WTC11 (cell line): ENCODE results near the gene ERCC6. TPM values are rescaled to one million over a fixed set of nuclear protein-coding genes. Genes with fewer than 3 reads are reported as not detected.

Experiments used
- ATAC-seq: fragments of 200-7000 bp; cut with Tn5 transposase; 2 replicates; pipeline ENCODE4 v1.10.0; 2021; ENCODE audit warnings: mild to moderate bottlenecking, moderate library complexity
- CTCF ChIA-PET: fragments of 300-600 bp; sonication (Branson Sonifier 250); formaldehyde crosslinking; loops from one replicate; lab custom pipeline; 2021; ENCODE audit warnings: antibody characterized with exemption; lab: Charles Lee
- POLR2A ChIA-PET: fragments of 350-600 bp; sonication (Branson Sonifier 250); formaldehyde crosslinking; loops from one replicate; lab custom pipeline; 2021; ENCODE audit warnings: antibody characterized with exemption; lab: Charles Lee
- DNase-seq: peaks from one replicate; pipeline ENCODE4 v3.0.0; 2021; ENCODE audit warnings: low spot score
- H3K27ac Mint-ChIP-seq: 2 replicates; pipeline ENCODE4 v1.8.0; 2021; ENCODE audit warnings: mixed read lengths
- H3K27me3 Mint-ChIP-seq: 2 replicates; pipeline ENCODE4 v1.8.0; 2021; ENCODE audit warnings: low read depth, mild to moderate bottlenecking, moderate library complexity, mixed read lengths
- H3K36me3 Mint-ChIP-seq: 2 replicates; pipeline ENCODE4 v1.8.0; 2021; ENCODE audit warnings: mixed read lengths
- H3K4me1 Mint-ChIP-seq: 2 replicates; pipeline ENCODE4 v1.8.0; 2022; ENCODE audit warnings: mixed read lengths
- H3K4me3 Mint-ChIP-seq: 2 replicates; pipeline ENCODE4 v1.8.0; 2021; ENCODE audit warnings: mild to moderate bottlenecking, moderate library complexity, mixed read lengths
- H3K9me3 Mint-ChIP-seq: 2 replicates; pipeline ENCODE4 v1.8.0; 2021; ENCODE audit warnings: mixed read lengths
- AR ChIP-seq: fragments of 250-450 bp; sonication (Bioruptor Pico); IDR thresholded peaks from 2 replicates; pipeline ENCODE4 v1.9.0; 2021; ENCODE audit warnings: mild to moderate bottlenecking
- CBFB ChIP-seq: sonication (generic); formaldehyde crosslinking; IDR thresholded peaks from 2 replicates; pipeline ENCODE4 v1.8.1; 2022; ENCODE audit warnings: mild to moderate bottlenecking, low read depth, missing genetic modification reagents
- CDX4 ChIP-seq: fragments of 250-450 bp; sonication (Bioruptor Pico); IDR thresholded peaks from 2 replicates; pipeline ENCODE4 v1.9.0; 2021; ENCODE audit warnings: moderate library complexity, mild to moderate bottlenecking, inconsistent platforms, borderline replicate concordance
- FOXP1 ChIP-seq: sonication (generic); formaldehyde crosslinking; IDR thresholded peaks from 2 replicates; pipeline ENCODE4 v1.8.0; 2022; ENCODE audit warnings: missing genetic modification reagents, mild to moderate bottlenecking, moderate library complexity, borderline replicate concordance
- GRHL2 ChIP-seq: fragments of 250-450 bp; sonication (Bioruptor Pico); IDR thresholded peaks from 2 replicates; pipeline ENCODE4 v1.8.0; 2022; ENCODE audit warnings: mild to moderate bottlenecking, moderate library complexity; ENCODE audit not compliant: insufficient replicate concordance, severe bottlenecking
- HMGA2 ChIP-seq: fragments of 250-450 bp; sonication (Bioruptor Pico); IDR thresholded peaks from 2 replicates; pipeline ENCODE4 v1.4.0; 2021; ENCODE audit warnings: mild to moderate bottlenecking, moderate library complexity
- IRF1 ChIP-seq: sonication (generic); formaldehyde crosslinking; IDR thresholded peaks from 2 replicates; pipeline ENCODE4 v1.8.0; 2023; ENCODE audit warnings: missing genetic modification reagents
- IRF2 ChIP-seq: sonication (generic); formaldehyde crosslinking; IDR thresholded peaks from 2 replicates; pipeline ENCODE4 v1.8.0; 2022; ENCODE audit warnings: low read depth, missing genetic modification reagents, borderline replicate concordance
- NFYB ChIP-seq: sonication (generic); formaldehyde crosslinking; conservative IDR thresholded peaks from 2 replicates; pipeline ENCODE4 v1.8.0; 2022; ENCODE audit warnings: low read depth, missing genetic modification reagents
- OVOL2 ChIP-seq: fragments of 250-450 bp; sonication (Bioruptor Pico); IDR thresholded peaks from 2 replicates; pipeline ENCODE4 v1.9.0; 2021; ENCODE audit warnings: mild to moderate bottlenecking, borderline replicate concordance
- RELA ChIP-seq: sonication (generic); formaldehyde crosslinking; IDR thresholded peaks from 2 replicates; pipeline ENCODE4 v1.8.1; 2022; ENCODE audit warnings: missing genetic modification reagents, mild to moderate bottlenecking, borderline replicate concordance
- RORB ChIP-seq: fragments of 250-450 bp; sonication (Bioruptor Pico); IDR thresholded peaks from 2 replicates; pipeline ENCODE4 v1.9.0; 2021; ENCODE audit warnings: mild to moderate bottlenecking
- SMAD3 ChIP-seq: sonication (generic); formaldehyde crosslinking; IDR thresholded peaks from 2 replicates; pipeline ENCODE4 v1.8.0; 2022; ENCODE audit warnings: missing genetic modification reagents, mild to moderate bottlenecking, borderline replicate concordance
- SMAD4 ChIP-seq: sonication (generic); formaldehyde crosslinking; IDR thresholded peaks from 2 replicates; pipeline ENCODE4 v1.8.0; 2022; ENCODE audit warnings: mild to moderate bottlenecking, missing genetic modification reagents
- SOX15 ChIP-seq: fragments of 250-450 bp; sonication (Bioruptor Pico); IDR thresholded peaks from 2 replicates; pipeline ENCODE4 v1.9.0; 2021; ENCODE audit warnings: mild to moderate bottlenecking
- TEAD1 ChIP-seq: sonication (generic); formaldehyde crosslinking; IDR thresholded peaks from 2 replicates; pipeline ENCODE4 v1.8.0; 2022; ENCODE audit warnings: mild to moderate bottlenecking, missing genetic modification reagents
- TP53 ChIP-seq: sonication (generic); formaldehyde crosslinking; IDR thresholded peaks from 2 replicates; pipeline ENCODE4 v1.8.1; 2023; ENCODE audit warnings: mild to moderate bottlenecking, missing genetic modification reagents
- USF1 ChIP-seq: sonication (generic); formaldehyde crosslinking; IDR thresholded peaks from 2 replicates; pipeline ENCODE4 v1.8.0; 2022; ENCODE audit warnings: mild to moderate bottlenecking, missing genetic modification reagents
- ZNF138 ChIP-seq: sonication (generic); formaldehyde crosslinking; conservative IDR thresholded peaks from 2 replicates; pipeline ENCODE4 v1.8.1; 2022; ENCODE audit warnings: mild to moderate bottlenecking, moderate library complexity, missing genetic modification reagents
- ZNF396 ChIP-seq: fragments of 250-450 bp; sonication (Bioruptor Pico); IDR thresholded peaks from 2 replicates; pipeline ENCODE4 v1.8.0; 2021; ENCODE audit warnings: mild to moderate bottlenecking, moderate library complexity, borderline replicate concordance
- ZNF423 ChIP-seq: fragments of 250-450 bp; sonication (Bioruptor Pico); IDR thresholded peaks from 2 replicates; pipeline ENCODE4 v2.1.2; 2022; ENCODE audit warnings: mild to moderate bottlenecking, moderate library complexity
- ZNF512 ChIP-seq: sonication (generic); formaldehyde crosslinking; IDR thresholded peaks from 2 replicates; pipeline ENCODE4 v1.8.1; 2022; ENCODE audit warnings: missing genetic modification reagents, borderline replicate concordance
- ZNF532 ChIP-seq: fragments of 250-450 bp; sonication (Bioruptor Pico); IDR thresholded peaks from 2 replicates; pipeline ENCODE4 v1.9.0; 2021; ENCODE audit warnings: mild to moderate bottlenecking, borderline replicate concordance
- total RNA-seq: library from RNA; stranded (reverse); gene quantifications from 3 replicates; pipeline ENCODE4 v1.2.3, GENCODE V29; 2021
- TF ChIP-seq, protein P1 (sequence below): fragments of 250-450 bp; sonication (Bioruptor Pico); IDR thresholded peaks from 2 replicates; pipeline ENCODE4 v1.8.0; 2021; ENCODE audit warnings: mild to moderate bottlenecking

Gene ERCC6
- total RNA-seq, 1 experiment from 2014 or later: 10.9 TPM

DNA sequence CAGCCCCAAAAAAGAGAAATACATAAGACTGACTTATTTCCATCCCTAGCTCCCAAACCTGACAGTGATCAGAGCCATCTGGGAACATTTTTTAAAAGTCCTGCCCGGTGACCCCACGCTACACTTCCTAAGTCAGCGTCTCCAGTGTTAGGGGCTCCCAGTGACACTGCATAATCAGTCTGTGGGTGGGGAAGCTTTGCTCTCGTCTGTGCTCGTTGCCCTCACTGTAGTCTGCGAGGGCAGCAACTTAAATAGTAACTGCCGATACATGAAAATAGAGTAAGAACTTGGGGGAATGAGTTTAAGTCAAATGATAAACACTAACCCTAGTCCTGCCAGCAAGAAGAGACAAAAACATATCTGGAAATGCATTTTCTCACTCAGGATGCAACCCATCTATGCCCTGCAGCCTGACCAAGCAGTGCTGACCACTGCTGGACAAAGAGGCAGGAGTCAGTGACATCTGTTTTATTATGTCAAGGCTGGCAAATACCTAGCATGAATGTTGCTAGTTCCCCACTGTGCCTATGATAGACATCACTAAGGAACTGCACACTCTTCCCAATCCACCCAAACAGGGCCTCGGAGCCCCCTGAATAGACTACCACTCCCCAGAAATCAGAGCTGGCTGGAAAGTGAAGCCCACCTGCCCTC lies 18.7 kb downstream of the ERCC6 start:
- H3K9me3 Mint-ChIP-seq: no peaks in the 10 kb centered on the region
- H3K4me1 Mint-ChIP-seq: peaks cover 22% of the 10 kb centered on the region
- H3K36me3 Mint-ChIP-seq: peaks cover 15% of the 10 kb centered on the region; the same call in 1 of the 2 replicates
- H3K27me3 Mint-ChIP-seq: no peaks in the 10 kb centered on the region
- no peak overlapping the region for H3K4me3 Mint-ChIP-seq
- POLR2A ChIA-PET: no interaction called here
- TF ChIP-seq OVOL2 (CRISPR knock-in tag): no peak
- no peak for TF ChIP-seq RELA
- TF ChIP-seq CDX4 (CRISPR knock-in tag): no peak
- no peak for TF ChIP-seq SMAD4
- no peak for TF ChIP-seq HMGA2 (CRISPR knock-in tag)
- TF ChIP-seq ZNF396 (CRISPR knock-in tag): no peak
- no peak for TF ChIP-seq FOXP1
- no peak for TF ChIP-seq RORB (CRISPR knock-in tag)
- TF ChIP-seq NFYB: no peak
- TF ChIP-seq ZNF532 (CRISPR knock-in tag): no peak
- TF ChIP-seq CBFB (CRISPR knock-in tag): no peak
- no peak for TF ChIP-seq SMAD3 (CRISPR knock-in tag)
- TF ChIP-seq TEAD1: no peak
- TF ChIP-seq, all 79 proteins: peak for 0
- ATAC-seq: no peak
- CTCF ChIA-PET: interaction anchor here (1.1 to 3.3 kb wide), 7 partner anchors 12 to 862 kb away, joined by 3 to 70 read pairs (median 5); partner anchors contain the start of gene ERCC6
- DNase-seq: no peak
- H3K27ac Mint-ChIP-seq: no peak overlapping the region

DNA sequence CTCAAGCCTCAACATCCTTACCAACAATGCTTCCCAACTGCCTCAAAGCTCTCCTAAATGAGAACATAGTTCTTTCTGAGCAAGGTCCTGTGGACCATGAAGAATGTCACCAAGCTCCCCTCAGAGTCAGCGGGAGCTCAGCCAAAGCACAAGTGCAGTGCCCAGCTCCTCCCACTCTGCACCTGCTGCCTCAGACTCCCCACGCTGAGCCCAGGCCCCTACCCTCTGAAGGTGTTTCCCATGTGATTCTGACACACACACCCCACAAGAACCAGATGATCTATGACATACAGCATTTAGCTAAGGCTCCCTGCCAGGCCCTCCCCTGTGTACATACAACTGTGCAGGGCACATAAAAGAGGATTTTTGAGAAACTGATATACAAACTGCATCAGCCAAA lies 19.2 kb downstream of the ERCC6 start:
- ChIA-PET CTCF (interaction anchor here (0.6 to 3.3 kb wide), 23 partner anchors 8 to 863 kb away, joined by 3 to 70 read pairs (median 4); partner anchors contain the start of gene ERCC6), POLR2A (no interaction called here)
- H3K4me1 Mint-ChIP-seq: peaks cover 22% of the 10 kb centered on the region
- H3K36me3 Mint-ChIP-seq: peaks cover 12% of the 10 kb centered on the region; the same call in 1 of the 2 replicates
- DNase-seq (no peak), ATAC-seq (no peak)
- no peak overlapping the region for H3K27ac Mint-ChIP-seq
- no peaks in the 10 kb centered on the region for H3K9me3 Mint-ChIP-seq
- no peak overlapping the region for H3K4me3 Mint-ChIP-seq
- H3K27me3 Mint-ChIP-seq: no peaks in the 10 kb centered on the region
- no peak for TF ChIP-seq GRHL2 (CRISPR knock-in tag)
- no peak for TF ChIP-seq ZNF396 (CRISPR knock-in tag)
- TF ChIP-seq TP53 (CRISPR knock-in tag): no peak
- TF ChIP-seq, protein P1, sequence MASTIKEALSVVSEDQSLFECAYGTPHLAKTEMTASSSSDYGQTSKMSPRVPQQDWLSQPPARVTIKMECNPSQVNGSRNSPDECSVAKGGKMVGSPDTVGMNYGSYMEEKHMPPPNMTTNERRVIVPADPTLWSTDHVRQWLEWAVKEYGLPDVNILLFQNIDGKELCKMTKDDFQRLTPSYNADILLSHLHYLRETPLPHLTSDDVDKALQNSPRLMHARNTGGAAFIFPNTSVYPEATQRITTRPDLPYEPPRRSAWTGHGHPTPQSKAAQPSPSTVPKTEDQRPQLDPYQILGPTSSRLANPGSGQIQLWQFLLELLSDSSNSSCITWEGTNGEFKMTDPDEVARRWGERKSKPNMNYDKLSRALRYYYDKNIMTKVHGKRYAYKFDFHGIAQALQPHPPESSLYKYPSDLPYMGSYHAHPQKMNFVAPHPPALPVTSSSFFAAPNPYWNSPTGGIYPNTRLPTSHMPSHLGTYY: no peak
- no peak for TF ChIP-seq IRF1 (CRISPR knock-in tag)
- TF ChIP-seq IRF2: no peak
- no peak for TF ChIP-seq SOX15
- TF ChIP-seq AR (CRISPR knock-in tag): no peak
- no peak for TF ChIP-seq ZNF138
- no peak for TF ChIP-seq ZNF512 (CRISPR knock-in tag)
- TF ChIP-seq ZNF423: no peak
- no peak for TF ChIP-seq USF1 (CRISPR knock-in tag)
